HG03175 (cell line): Measurements from ENCODE around the gene KIF20A.
"Not testable (repeated sequence)": the region's sequence is repeated elsewhere in the genome, so short reads cannot be mapped to it uniquely, and the experiment has no call there.

Source experiments
- ATAC-seq: cut with Tn5 transposase; IDR thresholded peaks from one replicate; pipeline ENCODE4 v1.9.1; 2021; ENCODE audit warnings: mild to moderate bottlenecking, moderate library complexity; ENCODE audit not compliant: unreplicated experiment

KIF20A gene

DNA sequence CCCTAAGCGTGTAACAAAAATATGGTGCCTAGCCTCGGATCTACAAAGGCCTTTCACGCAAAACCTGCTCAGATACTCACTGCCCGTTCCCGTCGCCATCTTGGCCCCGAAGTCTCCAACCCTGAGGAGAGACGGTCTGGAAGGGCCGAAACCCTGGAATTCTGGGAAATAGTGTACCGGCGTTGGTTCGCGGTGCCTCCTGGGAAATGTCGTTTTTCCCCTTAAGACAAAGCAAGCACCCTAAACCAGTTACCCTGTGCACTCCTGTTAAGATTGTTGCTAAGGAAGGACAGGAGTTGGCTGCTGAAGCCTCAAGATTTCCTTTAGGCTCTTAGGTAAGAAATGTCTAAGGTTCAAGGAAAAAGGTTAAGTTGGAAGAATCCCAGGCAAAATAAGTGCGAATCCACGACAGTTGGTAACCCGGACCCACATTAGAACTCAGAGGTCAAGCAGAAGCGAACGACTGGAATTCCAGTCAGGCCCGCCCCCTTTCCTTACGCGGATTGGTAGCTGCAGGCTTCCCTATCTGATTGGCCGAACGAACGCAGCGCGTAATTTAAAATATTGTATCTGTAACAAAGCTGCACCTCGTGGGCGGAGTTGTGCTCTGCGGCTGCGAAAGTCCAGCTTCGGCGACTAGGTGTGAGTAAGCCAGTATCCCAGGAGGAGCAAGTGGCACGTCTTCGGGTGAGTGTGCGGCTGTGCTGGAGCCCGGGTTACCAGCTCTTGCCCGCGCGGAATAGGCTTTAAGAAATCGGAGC, at the start of gene KIF20A, which contains the start of gene BRD8:
Gene KIF20A (plus strand): TSS at position 597 of the 761 bp plus-strand sequence. CDS start 569 bp downstream, outside the sequence.
Gene BRD8 (minus strand): TSS at position 115 of the 761 bp plus-strand sequence. CDS start 16 bp downstream, at position 99.
- ATAC-seq, result peak; percentile 83

DNA sequence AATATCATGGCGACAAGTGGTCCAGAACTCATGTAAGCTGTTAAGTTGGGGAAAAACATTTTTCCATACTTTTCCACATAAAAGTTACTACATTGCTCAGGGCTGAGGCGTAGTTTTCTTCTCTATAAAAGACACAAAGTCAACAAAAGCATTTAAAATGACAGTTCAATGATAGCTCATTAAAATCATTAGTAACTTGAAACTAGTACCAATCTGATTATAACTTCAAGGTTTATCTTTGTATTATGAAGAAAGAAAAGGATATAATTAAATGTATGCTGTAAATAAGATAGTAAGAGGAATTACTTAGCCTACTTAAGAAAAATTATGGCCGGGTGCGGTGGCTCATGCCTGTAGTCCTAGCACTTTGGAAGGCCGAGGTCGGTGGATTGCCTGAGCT, 49.6 kb upstream of the KIF20A start:
- no peak for ATAC-seq

DNA sequence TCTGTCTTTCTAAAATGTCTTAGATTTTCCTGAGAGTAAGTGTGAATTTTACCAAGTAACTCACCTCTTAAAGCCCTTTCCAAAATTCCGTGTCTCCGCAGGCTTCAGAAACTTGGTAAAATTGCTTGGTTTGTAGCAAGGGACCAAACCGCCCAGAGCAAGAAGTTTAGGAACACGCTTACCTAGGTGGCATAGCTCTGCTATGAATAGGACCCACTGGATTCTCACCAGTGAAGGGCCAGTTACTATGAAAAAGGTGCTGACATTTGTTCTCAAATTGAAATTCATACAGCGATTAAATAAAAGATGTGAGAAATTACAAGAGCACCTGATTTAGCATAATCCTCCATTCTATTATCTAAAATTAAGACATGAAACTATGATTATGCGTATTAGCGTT, 46.4 kb upstream of the KIF20A start:
- no peak for ATAC-seq

DNA sequence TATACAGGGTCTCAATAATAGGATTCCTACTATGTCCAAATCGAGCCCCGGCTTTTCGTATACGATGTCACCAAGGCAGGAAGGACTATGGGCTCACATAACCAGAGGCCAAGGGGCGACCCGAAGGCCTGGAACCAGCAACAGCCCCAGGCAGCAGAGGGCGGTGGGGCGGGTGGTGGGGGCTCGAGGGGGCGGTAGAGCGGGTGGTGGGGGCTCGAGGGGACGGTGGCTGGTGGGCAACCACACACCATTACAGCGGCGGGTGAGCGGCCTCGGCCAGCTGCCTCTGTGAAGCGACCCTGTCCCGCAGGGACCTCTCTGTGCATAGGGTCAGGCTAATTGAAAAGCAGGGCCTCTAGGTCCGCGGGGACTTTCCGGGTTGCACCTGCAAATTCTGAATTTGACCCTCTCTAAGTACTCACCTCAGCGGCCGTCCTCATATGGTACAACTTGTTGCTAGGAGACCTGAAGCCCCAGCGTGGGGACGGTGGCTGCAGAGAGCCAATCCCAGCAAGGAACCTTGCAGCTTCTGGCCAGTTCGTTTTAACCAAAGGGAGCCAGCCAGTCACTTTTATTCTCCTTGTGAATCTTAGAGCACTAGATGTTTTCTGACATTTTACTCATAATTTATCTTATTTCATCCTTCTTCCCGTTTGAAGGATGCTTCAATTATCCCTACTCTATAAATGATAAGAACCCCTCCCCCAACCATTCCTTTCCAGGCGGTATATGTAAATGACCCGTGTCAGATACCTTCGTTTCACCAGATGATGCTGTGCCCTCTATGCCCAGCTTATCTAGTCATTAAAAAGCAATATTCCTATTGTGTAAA, 39.7 kb upstream of the KIF20A start, which contains the start of gene NME5:
Gene NME5 (minus strand): TSS at position 480 of the 832 bp plus-strand sequence. CDS start 648 bp downstream, outside the sequence.
- ATAC-seq, result no peak

DNA sequence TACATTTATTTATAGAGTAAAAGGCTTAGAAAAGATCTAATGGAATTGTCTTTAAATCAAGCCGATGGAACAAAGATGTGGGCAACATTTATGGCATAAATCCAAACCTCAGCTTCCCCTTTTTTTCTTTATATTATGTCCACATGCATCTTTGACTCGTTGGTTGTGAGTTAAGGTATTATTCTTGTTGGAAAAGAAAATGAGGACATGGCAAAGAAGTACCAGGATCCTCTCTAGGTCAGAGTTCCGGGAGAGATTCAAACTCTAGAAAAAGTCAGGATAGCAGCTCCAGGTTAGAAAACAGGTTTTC, 39.2 kb upstream of the KIF20A start:
- no peak for ATAC-seq

DNA sequence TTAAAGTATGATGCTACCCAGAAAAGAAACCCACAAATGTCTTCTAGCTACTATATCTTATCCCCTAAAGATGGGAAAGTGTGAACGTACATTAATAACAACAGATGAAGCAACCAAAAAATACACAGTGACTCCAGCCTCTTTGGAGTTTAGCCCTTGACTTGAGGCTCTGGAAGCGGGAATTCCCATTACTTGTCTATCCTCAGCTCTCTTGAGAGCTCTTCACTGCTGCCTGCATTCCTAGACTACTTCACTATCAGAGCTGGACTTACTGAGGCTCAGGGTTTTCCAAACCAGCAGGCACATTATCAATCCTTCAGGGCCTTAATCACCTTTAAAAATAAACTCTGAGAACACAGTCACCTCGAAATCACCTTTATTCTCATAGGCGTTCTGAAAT, 38.6 kb upstream of the KIF20A start:
- no peak for ATAC-seq

DNA sequence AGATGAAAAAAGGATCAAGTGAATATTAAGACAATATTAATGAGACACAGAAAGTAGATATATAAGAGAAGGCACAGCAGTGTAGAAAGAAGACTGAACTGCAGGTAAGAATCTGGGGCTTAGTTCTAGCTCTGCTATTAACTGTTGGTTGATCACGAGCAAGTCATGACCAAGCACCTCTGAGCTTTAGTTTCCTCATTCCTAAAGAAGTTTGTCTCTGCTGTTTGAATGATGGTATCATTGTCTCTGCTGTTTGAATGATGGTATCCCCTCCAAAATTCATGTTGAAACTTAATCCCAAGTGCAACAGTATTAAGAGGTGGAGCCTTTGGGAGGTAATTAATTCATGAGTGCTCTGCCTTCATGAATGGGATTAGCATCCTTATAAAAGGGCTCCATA, 37.2 kb upstream of the KIF20A start:
- ATAC-seq, result no peak

DNA sequence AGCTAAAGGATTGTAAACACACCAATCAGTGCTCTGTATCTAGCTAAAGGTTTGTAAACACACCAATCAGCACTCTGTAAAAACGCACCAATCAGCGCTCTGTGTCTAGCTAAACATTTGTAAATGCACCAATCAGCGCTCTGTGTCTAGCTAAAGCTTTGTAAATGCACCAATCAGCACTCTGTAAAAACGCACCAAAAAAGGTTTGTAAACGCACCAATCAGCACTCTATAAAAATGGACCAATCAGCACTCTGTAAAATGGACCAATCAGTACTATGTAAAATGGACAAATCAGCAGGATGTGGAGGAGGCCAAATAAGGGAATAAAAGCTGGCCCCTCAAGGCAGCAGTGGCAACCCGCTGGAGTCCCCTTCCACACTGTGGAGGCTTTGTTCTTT, 35.3 kb upstream of the KIF20A start:
- not testable (repeated sequence) for ATAC-seq

DNA sequence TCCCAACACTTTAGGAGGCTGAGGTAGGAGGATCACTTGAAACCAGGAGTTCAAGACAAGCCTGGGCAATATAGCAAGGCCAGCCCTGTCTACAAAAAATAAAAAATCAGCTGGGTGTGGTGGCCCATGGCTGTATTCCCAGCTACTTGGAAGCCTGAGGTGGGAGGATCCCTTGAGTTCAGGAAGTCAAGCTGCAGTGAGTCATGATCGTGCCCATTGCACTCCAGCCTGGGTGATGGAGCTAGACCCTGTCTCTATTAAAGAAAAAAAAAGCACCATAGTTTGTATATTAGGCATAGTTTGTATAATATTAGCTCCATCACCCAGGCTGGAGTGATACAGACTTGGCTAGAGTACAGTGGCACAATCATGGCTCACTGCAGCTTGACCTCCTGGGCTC, 30.1 kb upstream of the KIF20A start:
- ATAC-seq, result no peak

DNA sequence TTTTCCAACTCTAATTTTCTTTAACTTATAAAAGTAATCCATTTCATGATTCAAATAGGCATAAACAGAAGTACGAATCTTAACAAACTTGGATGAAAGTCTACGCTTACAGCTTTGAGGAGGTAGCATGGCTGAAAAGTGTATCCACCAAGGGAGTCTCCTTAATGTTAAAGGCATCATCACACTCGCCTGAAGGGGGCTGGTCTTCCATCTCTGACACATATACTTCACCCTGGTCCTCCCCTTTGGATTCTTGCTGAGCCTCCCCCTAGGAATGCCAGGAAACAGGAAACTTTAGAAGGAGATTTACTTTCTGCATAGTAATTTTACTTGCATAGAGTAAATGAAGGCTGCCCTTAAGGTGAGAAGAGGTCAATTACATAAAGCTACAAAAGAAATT, 29.4 kb upstream of the KIF20A start:
- ATAC-seq, result no peak

DNA sequence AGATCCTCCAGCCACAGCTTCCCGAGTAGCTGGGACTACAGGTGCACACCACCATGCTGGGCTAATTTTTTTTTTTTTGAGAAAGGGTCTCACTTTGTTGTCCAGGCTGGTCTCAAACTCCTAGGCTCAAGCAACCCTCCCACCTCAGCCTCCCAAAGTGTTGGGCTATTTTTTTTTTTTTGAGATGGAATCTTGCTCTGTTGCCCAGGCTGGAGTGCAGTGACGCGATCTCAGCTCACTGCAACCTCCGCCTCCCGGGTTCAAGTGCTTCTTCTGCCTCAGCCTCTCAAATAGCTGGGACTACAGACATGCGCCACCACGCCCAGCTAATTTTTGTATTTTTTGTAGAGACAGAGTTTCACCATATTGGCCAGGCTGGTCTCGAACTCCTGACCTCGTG, 22.9 kb upstream of the KIF20A start:
- ATAC-seq, result not testable (repeated sequence)

DNA sequence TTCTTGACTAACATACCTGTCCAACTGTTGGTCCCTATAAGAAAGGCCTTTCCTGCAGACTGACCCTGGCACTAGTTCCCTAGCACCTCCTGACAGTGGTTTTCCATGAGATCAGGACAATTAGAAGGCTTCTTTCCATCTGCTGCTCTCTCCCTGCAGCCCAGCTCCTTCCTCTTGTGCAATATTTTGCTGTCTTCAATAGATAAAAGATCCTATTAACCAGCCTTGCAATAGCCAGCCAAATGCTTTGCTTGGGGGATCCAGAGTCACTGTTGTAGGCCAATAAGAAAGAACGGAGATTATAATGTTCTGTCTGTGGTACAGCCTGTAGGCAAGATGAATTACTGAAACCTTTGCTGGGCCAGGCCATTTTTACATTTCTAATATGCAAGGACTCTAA, 21.3 kb upstream of the KIF20A start:
- no peak for ATAC-seq

DNA sequence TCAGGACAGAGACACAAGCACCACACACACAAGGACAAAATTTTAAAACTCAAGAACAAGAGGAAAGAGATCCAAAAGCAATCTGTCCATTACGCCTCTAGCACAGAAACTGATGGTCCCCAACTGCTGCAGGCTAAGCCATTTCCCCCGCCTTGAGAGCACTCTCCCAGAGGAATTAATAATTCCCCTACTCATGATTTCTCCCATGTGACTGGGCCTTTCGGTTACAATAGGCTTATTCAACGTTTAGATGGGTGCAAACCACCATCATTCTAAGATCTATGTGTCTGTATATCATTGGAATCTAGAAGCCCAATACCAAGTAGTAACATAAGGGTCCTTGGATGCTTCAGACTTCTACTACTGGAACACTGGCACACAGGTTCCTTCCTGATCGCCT, 19.2 kb upstream of the KIF20A start:
- ATAC-seq, result no peak

DNA sequence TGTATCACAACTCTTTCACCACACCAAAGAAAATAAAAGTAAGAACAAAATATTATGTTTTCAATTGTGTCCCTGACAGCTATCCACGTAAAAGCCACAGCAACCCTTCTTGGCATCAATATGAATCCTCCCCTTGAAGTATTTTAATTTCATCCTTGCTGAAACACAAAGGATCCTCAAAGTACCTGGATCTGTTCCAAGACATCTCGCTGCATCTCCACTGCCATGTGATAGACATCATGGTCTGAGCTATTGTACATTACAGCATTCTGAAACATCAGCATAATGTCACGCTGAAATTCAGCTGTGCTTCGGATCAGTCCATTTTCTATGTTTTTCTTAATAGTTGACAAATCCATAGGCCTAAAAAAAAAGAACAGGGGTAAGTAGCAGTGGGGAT, 18.2 kb upstream of the KIF20A start:
- ATAC-seq, result no peak

DNA sequence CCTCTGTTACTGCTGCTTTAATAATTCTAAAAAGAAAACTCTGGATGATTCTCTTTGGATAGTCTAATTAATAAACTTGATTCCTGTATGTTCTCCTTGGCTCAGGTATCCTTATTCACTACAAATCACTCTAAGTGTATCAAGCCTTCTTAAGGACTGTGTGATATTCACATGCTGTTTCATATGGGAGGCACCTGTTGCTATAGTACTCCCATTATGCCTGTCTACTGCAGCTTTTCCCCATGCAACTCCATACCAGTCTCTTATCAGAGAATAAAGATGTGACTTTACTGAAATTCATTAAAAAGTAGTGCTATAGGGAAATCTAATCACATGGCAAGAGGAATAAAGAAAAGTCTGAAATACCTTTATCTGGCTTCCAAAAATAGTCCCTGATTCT, 15.2 kb upstream of the KIF20A start:
- no peak for ATAC-seq

DNA sequence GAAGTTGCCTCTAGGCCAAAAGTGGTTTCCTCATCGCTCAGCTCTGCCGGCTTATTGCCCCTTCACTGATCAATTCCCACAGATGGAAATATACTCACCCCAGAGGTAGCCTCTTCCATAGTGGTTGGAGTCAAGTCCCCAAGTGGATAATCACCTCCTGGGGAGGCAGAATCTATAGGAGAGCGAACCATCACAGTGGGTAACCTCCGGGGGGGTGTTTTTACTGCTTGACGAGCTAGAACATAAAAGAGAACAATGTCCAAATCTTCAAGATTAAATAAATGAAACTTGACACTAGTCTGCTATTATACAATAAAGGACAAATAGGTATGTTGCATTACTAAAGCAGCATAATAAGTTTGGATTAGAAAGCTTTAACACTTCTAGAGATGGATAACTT, 9.8 kb upstream of the KIF20A start:
- ATAC-seq, result no peak

DNA sequence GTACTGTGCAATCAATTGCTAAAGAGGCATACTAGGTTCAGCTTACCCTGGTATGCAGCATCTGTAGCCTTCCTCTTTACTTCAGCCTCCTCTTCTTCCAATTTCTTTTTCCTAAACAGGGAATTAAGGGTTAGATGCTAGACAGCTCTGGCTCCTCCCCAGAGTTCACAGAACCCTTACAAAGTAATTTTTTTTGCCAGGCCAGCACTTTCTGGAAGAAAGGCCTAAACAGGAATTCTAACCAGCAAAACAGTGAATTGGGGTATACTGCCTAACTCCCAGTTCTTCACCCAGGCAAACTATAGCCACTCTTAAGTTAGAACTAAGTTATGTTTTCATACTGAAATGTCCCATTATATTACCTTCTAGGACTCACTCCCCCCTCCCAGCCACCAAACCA, 8.6 kb upstream of the KIF20A start:
- ATAC-seq, result no peak

DNA sequence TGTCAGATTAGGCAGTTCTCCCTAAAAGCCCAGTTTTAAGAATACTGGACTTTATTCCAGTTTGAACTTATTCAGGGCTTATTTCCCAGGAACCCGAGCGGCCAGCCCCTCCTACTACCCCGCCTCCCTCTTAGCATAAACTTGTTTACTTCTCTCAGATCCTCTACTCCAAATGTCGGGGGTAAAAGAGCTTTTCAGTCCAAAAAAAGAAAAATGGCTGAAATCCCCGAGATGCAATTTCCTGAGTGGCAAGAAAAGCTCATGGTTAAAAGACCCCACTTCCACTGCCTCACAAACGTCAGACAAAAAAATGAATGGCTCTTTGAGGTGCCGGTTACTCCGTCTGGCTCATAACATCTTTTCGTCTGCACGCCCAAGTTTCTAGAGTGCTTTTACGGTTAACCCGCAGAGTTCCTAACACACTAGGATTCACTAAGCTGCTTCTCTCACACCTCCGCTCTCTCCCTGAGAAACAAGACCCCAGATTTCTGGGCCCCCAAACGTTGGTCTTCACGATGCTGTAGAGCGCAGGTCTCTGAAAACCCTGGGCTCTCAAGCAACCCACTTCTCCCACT, 884 bp upstream of the KIF20A start:
- no peak for ATAC-seq

DNA sequence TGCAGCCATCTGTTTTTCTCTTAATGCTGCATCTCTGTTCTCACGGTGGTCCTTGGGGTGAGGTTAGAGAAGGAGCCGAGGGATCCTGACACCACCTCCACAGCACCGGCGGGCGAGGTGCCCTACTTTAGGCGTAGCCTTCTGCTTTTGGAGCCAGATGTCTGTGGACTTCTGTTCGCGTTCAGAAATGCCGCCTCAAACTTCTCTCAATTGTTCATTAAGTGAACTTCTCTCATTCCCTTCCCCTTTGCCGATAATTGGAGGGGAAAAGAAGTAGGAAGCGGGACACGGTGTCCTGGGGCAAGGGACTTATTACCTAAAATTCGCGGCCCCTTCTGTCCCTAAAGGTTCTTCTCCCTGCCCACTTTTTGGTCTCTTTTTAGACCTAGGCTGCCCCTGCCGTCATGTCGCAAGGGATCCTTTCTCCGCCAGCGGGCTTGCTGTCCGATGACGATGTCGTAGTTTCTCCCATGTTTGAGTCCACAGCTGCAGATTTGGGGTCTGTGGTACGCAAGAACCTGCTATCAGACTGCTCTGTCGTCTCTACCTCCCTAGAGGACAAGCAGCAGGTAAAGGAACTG, 455 bp downstream of the KIF20A start:
- no peak for ATAC-seq

DNA sequence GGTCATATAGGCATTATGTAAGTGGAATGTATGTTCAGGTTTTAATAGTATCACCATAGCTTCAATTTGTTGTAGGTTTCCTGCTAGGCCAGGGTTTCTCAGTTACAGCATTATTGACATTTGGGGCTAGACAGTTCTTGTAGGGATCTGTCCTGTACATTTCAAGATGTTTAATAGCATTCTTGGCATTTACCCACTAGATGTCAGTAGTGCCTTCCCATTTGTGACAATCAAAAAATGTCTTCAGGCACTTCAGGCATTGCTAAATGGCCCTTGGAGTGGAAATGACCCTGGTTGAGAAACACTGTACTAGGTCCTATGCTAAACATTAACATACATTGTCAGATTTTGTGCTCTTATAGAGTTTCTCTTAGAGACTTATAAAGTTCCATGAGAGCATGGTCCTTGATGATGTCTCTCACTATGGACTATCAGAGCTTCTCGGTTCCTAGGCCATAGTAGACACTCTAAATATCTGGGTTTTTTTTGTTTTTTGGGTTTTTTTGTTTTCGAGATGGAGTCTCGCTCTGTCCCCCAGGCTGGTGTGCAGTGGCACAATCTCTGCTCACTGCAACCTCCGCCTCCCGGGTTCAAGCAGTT, 1.4 kb downstream of the KIF20A start:
- no peak for ATAC-seq

DNA sequence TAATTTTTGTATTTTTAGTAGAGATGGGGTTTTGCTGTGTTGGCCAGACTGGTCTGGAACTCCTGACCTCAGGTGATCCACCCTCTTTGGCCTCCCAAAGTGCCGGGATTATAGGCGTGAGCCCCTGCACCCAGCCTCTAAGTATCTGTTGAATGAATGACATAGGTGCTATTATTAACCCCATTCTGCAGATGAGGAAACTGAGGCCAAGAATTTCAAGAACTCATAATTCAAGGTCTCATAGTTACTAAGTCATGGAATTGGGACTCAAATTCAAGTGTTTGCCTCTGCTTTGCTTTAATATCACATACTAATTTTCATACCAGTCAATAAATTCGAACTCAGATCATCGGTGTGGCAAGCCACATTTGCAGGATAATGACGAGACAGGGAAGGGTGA, 1.9 kb downstream of the KIF20A start:
- ATAC-seq, result no peak
